GM19099 (cell line): ENCODE measurements around the gene LAMA4.

Experiments used
- POLR2A ChIP-seq: IDR thresholded peaks from 3 replicates; pipeline ENCODE4 v1.6.1; 2011; ENCODE audit warnings: low read depth; ENCODE audit not compliant: insufficient read length; ENCODE audit errors: extremely low read depth

The LAMA4 gene

GRCh38 chr6:112193117-112193516, 61.2 kb downstream of the LAMA4 start:
- TF ChIP-seq POLR2A = no peak

- TF ChIP-seq POLR2A = no peak
These were observed 62.8 kb downstream of the LAMA4 start for GRCh38 chr6:112191509-112192020.

GRCh38 chr6:112190164-112190563, 64.2 kb downstream of the LAMA4 start:
- TF ChIP-seq POLR2A = no peak

GRCh38 chr6:112189494-112189893, 64.9 kb downstream of the LAMA4 start:
- TF ChIP-seq POLR2A = no peak

GRCh38 chr6:112188906-112189305, 65.5 kb downstream of the LAMA4 start:
- TF ChIP-seq POLR2A = no peak

GRCh38 chr6:112187736-112188135, 66.6 kb downstream of the LAMA4 start:
- no peak for TF ChIP-seq POLR2A

- TF ChIP-seq POLR2A = no peak
These were observed 69.4 kb downstream of the LAMA4 start for GRCh38 chr6:112184951-112185350.

- TF ChIP-seq POLR2A = no peak
These were observed 71.1 kb downstream of the LAMA4 start for GRCh38 chr6:112183271-112183671.

GRCh38 chr6:112181130-112181529, 73.2 kb downstream of the LAMA4 start:
- TF ChIP-seq POLR2A = no peak

GRCh38 chr6:112180095-112180820, 74.1 kb downstream of the LAMA4 start:
- TF ChIP-seq POLR2A = no peak

- no peak for TF ChIP-seq POLR2A
These were observed 74.7 kb downstream of the LAMA4 start for GRCh38 chr6:112179631-112180030.

GRCh38 chr6:112178846-112179245, 75.5 kb downstream of the LAMA4 start:
- no peak for TF ChIP-seq POLR2A

GRCh38 chr6:112177092-112177491, 77.3 kb downstream of the LAMA4 start:
- TF ChIP-seq POLR2A = no peak

- TF ChIP-seq POLR2A = no peak
These were observed 78.2 kb downstream of the LAMA4 start for GRCh38 chr6:112176175-112176574.

GRCh38 chr6:112173221-112173804, 81.1 kb downstream of the LAMA4 start:
- no peak for TF ChIP-seq POLR2A

- TF ChIP-seq POLR2A = no peak
These were observed 81.8 kb downstream of the LAMA4 start for GRCh38 chr6:112172540-112172939.
